Activated T-cell treated with anti-CD3 and anti-CD28 coated beads, Interleukin-2, amount 50 U/mL, for 4 hours (primary cell): ENCODE data around the gene EGFR. TPM values are rescaled to one million over a fixed set of nuclear protein-coding genes. Genes with fewer than 3 reads are reported as not detected.

Source experiments
- ATAC-seq, 2 donors: fragments of 200-7000 bp; cut with Tn5 transposase; one replicate each; pipeline ENCODE4 v1.10.0; 2021
- DNase-seq: peaks from one replicate; pipeline ENCODE4 v3.0.0-alpha.2; 2020
- H3K27me3 Mint-ChIP-seq: one replicate; pipeline ENCODE4 v1.8.0; 2021; ENCODE audit warnings: low read depth, mixed read lengths
- H3K36me3 Mint-ChIP-seq: one replicate; pipeline ENCODE4 v1.8.0; 2022; ENCODE audit warnings: mixed read lengths; ENCODE audit not compliant: insufficient read depth
- H3K4me1 Mint-ChIP-seq: one replicate; pipeline ENCODE4 v1.8.0; 2021; ENCODE audit warnings: low read depth, mixed read lengths
- H3K4me3 Mint-ChIP-seq: one replicate; pipeline ENCODE4 v1.8.0; 2021; ENCODE audit warnings: mild to moderate bottlenecking, moderate library complexity, mixed read lengths
- H3K9me3 Mint-ChIP-seq: one replicate; pipeline ENCODE4 v1.8.0; 2021; ENCODE audit warnings: mixed read lengths
- total RNA-seq, 3 donors: library from RNA; stranded (reverse); gene quantifications; one replicate each; pipeline ENCODE4 v1.2.1, GENCODE V29; 2021

The EGFR gene
- total RNA-seq, 3 donors from 2014 or later, result 0.11 to 0.30 (median 0.26) TPM

DNA sequence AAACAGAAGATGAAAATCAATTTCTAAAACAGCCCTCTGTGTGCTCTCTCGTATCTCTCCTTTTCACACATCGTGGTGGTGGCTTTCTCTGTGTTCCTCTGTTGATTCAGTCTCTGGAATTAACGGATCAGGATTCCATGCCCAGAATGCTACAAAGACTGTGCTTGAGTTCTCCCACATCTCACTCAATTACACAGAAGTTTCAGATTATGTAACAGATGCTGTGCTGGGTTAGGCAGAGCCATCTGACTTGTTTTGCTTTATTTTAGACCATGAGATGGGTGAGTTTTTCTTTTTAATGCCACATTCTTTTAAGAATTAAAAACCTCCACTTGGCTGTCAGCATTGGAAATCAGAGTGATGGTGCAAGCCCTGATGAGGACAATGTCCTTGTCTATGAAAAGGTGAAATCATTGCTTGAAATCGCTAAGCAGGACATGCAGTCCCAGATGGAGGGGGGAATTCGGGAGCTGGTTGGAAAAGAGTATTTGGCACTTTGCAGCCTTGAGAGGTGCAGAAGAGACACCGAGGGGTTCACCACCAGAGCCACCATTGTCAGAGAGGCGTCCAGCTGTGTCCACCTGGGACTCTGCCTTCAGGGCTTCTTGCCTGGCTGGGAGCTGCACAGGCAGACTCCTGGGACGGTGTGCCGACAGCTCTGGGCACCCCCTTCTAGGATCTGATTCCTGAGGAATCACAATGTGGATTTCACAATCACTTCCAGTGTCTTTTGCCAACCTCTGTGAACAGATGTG, 80.4 kb downstream of the EGFR start:
- ATAC-seq (no peak), DNase-seq (no peak)
- H3K4me1 Mint-ChIP-seq, result no peaks in the 10 kb centered on the region
- no peaks in the 10 kb centered on the region for H3K9me3 Mint-ChIP-seq
- H3K36me3 Mint-ChIP-seq, result no peaks in the 10 kb centered on the region
- peaks cover 10% of the 10 kb centered on the region for H3K27me3 Mint-ChIP-seq
- H3K4me3 Mint-ChIP-seq, result no peak overlapping the region

DNA sequence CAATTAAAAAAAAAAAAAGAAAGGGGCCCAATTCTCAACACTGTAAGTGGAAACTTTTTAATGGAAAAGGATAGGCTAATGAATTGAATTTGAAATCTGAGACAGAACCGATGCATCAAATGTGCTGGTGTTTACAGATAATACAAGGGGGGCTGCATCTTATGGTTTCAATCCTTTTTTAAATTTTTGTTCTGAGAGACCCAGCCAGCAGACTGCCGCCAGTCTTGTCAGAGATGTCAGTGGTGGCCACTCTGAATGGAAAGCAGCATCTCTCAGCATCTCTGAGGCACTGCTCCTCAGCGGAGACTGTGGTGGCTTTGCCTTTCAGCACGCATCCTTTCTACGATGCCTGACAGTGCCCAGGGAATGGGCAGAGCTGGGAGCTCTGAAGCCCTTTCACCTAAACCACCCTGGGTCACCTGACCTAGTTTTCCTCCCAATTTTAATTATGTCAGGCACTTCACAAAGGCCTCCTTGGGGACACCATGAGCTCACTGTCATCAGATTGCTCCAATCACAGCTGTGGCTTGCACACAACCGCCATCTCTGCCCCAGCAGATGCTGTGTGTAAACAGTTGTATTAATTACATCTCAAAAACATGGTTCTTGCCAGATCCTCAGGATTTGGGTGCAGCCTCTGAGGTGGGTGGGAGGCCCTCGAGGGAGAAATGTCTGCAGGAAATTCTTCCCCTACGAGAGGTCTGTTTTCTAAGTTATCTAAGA, 81.2 kb downstream of the EGFR start:
- ATAC-seq (no peak), DNase-seq (no peak)
- Mint-ChIP-seq H3K27me3 (peaks cover 14% of the 10 kb centered on the region), H3K4me3 (no peak overlapping the region), H3K36me3 (no peaks in the 10 kb centered on the region), H3K4me1 (peaks cover under 1% of the 10 kb centered on the region), H3K9me3 (no peaks in the 10 kb centered on the region)

DNA sequence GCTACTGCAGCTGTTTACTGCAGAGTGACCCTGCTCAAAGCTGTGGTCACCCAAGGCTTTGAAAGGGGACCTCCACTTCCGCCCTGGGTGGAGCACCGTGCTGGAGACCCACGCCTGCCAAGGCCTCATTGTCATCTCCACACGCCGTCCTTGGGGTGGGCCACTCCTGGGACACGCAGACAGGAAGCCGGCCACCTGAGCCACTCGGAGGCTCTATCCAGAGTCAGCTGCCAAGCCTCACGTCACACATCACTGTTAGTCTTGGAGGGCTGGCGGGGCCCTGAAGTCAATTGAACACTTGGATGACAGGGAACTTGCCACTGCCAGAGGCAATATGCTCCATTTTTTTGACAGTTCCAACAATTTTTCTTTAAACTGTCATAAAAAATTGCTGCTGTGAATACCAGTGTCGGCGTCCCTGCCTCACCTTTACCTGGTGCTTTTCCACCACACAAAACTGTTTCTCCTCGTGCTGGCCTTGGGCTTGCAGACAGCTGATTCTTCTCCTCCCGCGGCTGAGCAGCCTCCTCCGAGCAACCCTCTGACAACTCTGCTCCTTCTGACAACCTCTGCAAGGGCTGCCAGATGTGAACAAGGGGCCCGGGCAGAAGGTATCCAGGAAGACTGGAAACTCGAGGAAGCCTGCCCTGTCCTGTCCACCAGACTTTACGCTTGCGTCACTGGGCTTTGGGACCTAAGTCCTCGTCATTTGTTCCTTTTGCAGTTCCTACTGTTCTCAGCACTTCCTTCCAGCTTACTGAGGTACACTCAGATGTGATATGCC, 81.9 kb downstream of the EGFR start:
- Mint-ChIP-seq H3K27me3 (peaks cover 11% of the 10 kb centered on the region), H3K9me3 (no peaks in the 10 kb centered on the region)
- no peak for ATAC-seq

DNA sequence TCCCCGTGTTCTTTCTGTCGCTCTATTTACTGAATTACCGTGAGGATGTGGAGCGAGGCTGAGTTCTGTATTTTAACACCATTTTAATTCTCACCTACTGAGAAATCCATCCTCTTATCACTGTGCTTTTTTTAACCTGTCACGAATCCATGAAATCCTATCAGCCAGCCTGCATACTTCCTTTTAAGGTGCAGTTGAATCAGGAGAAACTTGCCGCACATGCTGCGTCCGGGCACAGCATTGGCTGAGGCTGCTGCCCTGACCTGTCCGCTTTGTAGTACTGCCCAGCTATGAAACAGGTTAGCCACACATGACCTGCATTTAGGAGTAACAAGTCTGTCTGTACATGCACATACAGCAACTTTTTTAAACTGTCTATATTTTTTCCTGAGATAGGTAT, 82.5 kb downstream of the EGFR start:
- ATAC-seq, result no peak
- no peaks in the 10 kb centered on the region for H3K36me3 Mint-ChIP-seq
- DNase-seq, result no peak
- no peaks in the 10 kb centered on the region for H3K9me3 Mint-ChIP-seq
- peaks cover 11% of the 10 kb centered on the region for H3K27me3 Mint-ChIP-seq
- peaks cover 3% of the 10 kb centered on the region for H3K4me1 Mint-ChIP-seq
- no peak overlapping the region for H3K4me3 Mint-ChIP-seq

More for the DNA sequence above, 81.9 kb downstream of the EGFR start:
- Mint-ChIP-seq H3K36me3 (no peaks in the 10 kb centered on the region), H3K4me1 (peaks cover 3% of the 10 kb centered on the region), H3K4me3 (no peak overlapping the region)
- DNase-seq, result no peak

DNA sequence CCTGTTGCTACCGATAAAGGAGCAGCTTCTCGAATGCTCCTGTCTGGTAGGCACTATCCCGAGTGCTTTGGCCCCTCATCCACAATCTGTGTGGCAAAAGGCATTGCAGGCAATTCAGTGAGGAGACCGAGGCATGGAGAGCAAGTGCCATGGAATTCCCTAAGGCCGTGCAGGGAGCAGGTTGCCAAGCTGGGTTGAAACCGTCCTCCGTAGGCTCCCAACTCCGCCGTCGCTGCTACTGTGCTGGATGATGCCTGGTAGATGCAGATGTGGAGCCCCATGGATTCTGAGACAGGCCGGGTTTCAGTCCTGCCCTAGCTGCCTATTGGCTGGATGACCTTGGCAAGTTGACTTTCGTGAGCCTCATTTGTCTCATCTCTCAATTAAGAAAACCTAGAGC, 85.3 kb downstream of the EGFR start:
- no peaks in the 10 kb centered on the region for H3K36me3 Mint-ChIP-seq
- no peak overlapping the region for H3K4me3 Mint-ChIP-seq
- ATAC-seq (no peak), DNase-seq (no peak)
- H3K4me1 Mint-ChIP-seq, result peaks cover 3% of the 10 kb centered on the region
- peaks cover 18% of the 10 kb centered on the region for H3K27me3 Mint-ChIP-seq
- no peaks in the 10 kb centered on the region for H3K9me3 Mint-ChIP-seq

DNA sequence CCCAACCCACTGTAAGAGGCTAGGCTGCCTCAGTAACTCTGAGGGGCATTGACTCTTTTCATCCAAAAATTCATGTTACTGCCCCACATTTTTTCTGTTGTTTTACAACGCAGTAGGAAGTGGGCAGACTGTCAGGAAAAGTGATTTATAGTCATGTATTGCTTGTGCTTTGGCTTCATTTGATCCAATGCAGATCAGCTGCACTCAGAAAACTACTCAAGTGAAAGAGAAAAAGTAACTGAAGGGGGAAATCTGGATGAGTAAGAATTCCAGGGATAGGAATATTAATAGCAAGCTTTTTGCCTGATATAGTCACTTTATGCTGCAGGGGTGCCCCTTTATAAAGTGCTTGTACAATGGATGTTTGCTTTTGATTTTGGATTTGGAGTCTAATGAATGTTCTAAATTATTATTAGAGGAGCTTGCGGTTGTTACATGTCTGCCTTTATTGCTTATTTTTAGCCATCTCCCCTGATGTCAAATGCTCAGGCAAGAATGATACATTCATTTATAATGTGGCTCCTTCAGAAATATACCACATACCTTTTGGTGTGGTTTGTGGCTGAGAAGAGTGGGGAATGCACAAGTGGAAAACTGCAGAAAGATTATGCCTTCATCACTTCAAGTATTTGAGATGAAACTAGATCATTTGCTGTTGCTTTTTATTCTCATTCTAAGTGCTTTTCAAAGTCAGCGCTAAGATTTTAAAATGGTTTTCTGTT, 86.1 kb downstream of the EGFR start:
- Mint-ChIP-seq H3K4me1 (peaks cover 3% of the 10 kb centered on the region), H3K9me3 (no peaks in the 10 kb centered on the region), H3K4me3 (no peak overlapping the region), H3K27me3 (peaks cover 20% of the 10 kb centered on the region), H3K36me3 (no peaks in the 10 kb centered on the region)
- DNase-seq (no peak), ATAC-seq (peak in 1 of 2 donors; percentile 46)

DNA sequence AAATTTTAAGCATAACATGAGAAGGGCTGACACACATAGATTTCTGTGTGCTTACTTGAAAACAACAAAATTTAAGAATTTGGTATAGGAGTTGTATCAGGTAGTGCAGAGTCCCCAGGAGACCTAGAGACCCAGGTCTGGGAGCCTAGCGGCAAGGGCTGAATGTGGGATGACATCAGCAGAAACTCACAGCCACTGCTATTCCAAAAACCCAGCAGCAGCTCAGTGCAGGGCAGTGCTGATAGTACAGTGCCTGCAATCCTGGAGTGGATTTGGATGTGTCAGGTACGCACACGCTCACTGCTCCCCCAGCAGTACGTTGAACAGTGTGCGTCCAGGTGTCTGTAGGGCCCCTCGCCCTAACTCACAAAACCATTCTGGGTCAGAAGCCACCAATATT, 87.1 kb downstream of the EGFR start:
- H3K9me3 Mint-ChIP-seq, result no peaks in the 10 kb centered on the region
- H3K36me3 Mint-ChIP-seq, result no peaks in the 10 kb centered on the region
- DNase-seq (no peak), ATAC-seq (no peak)
- H3K27me3 Mint-ChIP-seq, result peaks cover 20% of the 10 kb centered on the region
- no peak overlapping the region for H3K4me3 Mint-ChIP-seq
- peaks cover 3% of the 10 kb centered on the region for H3K4me1 Mint-ChIP-seq

DNA sequence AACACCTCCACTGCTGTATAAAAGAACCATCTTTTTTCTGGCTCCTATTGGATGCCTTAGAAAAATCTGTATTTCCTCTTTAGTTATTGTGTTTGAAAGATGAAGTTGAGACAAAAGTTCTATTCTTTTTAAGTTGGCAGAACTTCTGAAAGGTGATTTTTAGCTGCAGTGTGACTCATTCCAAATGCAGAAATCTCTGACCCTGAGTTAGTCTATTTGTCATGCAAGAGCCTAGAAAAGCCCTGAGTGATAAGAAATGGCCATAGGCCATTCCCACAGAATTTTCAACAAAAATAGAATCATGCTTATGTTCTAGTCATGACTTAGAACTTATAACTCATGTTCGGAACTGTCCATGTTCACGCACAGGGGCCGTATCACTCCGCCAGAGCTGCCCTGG, 89.1 kb downstream of the EGFR start:
- Mint-ChIP-seq H3K36me3 (no peaks in the 10 kb centered on the region), H3K9me3 (no peaks in the 10 kb centered on the region), H3K27me3 (peaks cover 16% of the 10 kb centered on the region), H3K4me1 (peaks cover 3% of the 10 kb centered on the region), H3K4me3 (no peak overlapping the region)
- ATAC-seq (no peak), DNase-seq (no peak)

DNA sequence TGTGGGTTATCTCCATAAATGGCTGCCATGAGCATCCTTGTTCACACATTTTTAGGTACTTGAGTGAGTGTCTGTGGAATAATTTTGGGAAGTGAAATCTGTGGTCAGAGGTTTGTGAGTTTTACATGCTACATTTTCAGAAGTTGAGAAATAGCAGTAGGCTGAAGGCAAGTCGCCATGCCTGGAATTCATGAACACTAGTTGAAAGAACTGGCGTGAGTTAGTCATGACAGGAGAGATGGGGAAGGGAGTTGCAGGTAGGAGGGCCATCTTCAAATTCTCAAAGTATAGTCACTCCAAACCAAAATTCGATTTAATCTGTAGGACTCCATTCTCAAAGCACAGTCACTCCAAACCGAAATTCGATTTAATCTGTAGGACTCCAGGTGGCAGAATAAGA, 89.6 kb downstream of the EGFR start:
- ATAC-seq (no peak), DNase-seq (no peak)
- Mint-ChIP-seq H3K4me1 (peaks cover 3% of the 10 kb centered on the region), H3K4me3 (no peak overlapping the region), H3K36me3 (no peaks in the 10 kb centered on the region), H3K27me3 (peaks cover 16% of the 10 kb centered on the region), H3K9me3 (no peaks in the 10 kb centered on the region)

DNA sequence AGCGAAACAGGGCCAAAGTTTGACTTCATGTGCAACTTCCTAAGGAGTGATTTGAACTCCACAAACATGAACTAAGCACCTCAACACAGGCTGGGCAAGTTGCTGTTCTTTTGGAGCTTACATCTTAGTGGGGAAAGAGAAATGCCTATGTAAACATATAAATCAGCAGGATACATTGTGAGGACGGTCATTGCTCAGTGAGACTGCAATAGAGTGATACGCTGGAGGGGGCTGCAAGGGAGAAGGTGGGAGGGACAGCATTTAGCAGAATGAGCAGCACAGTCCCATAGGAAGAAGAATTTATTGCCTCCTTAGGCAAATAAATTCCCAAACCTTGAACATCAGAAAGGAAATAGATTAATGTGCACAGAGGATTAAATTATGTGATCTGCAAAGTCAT, 90.0 kb downstream of the EGFR start:
- DNase-seq, result no peak
- no peak for ATAC-seq
- Mint-ChIP-seq H3K4me1 (peaks cover 3% of the 10 kb centered on the region), H3K36me3 (no peaks in the 10 kb centered on the region), H3K4me3 (no peak overlapping the region), H3K27me3 (peaks cover 17% of the 10 kb centered on the region), H3K9me3 (no peaks in the 10 kb centered on the region)

DNA sequence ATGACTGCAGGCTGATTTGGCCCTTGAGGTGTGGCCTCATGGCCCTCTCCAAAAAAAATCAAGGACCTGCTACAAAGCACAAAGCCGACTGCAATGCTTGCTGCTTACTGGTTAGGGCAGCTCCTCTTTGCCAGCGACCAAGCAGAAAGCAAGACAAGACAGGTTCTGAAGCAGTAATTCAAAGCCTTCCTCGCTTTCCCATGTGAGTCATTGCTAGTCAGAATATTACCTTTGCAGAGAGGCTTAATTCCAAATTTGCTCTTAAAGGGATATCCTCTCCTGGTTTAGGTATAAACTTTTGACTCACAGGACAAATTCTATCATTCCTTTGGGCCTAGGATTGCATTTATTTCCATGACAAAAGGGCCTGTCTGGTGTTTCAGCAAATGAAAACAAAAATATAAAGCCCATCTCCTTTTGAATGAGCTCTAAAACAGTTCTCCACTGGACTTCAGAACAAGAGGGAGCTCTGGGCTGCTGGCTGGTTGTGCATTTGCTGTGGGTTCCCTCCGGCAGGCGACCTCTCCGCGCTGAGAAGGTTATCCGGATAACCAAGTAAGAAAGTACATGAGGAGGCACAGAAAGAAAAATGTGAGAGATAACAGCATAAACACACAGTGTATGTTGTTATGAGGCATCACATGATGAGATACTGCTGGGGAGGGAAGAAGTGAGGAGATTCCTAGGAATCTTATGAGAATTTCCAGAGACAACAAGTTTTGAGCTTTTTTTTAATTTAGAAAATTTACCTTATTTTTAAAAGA, 90.8 kb downstream of the EGFR start:
- peaks cover 13% of the 10 kb centered on the region for H3K27me3 Mint-ChIP-seq
- no peak for ATAC-seq

DNA sequence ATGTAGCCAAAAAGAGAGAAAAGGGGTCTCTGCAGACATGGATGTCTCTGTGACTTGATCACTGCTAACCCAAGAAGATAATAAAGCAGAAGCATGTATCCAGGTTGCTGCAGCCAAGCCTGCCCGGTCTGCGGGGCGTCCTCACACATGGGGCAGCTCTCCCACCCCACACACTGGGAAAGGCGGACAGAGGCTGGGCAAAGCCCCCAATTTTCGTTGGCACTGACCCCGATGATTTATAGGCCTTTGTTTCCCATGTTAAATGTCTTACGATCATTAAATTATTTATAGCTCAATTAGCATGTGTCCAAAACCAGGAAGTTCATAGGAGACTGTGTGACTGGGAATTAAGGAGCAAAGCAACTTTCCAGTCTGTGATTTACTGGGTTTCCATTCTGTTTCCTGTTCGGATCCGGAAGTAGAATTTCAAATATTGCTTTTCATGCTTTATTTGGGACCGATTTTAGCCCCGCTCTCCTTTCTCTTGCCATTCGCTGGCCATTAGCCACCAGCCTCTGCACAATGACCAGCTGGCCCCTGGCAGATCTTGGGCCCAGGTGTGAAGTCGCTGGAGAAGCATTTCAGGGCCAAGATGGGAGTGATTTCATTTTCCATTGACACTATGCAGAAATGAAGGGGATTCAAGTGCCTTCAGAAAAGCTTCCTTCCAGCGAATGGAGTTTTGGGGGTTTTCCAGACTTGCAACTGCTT, 91.6 kb downstream of the EGFR start:
- ATAC-seq (no peak), DNase-seq (no peak)
- no peak overlapping the region for H3K4me3 Mint-ChIP-seq
- H3K9me3 Mint-ChIP-seq, result no peaks in the 10 kb centered on the region
- peaks cover 13% of the 10 kb centered on the region for H3K27me3 Mint-ChIP-seq
- no peaks in the 10 kb centered on the region for H3K36me3 Mint-ChIP-seq
- no peaks in the 10 kb centered on the region for H3K4me1 Mint-ChIP-seq

More for the DNA sequence above, 90.8 kb downstream of the EGFR start:
- H3K4me3 Mint-ChIP-seq, result no peak overlapping the region
- no peaks in the 10 kb centered on the region for H3K36me3 Mint-ChIP-seq
- H3K9me3 Mint-ChIP-seq, result no peaks in the 10 kb centered on the region
- DNase-seq, result no peak
- H3K4me1 Mint-ChIP-seq, result peaks cover 3% of the 10 kb centered on the region

DNA sequence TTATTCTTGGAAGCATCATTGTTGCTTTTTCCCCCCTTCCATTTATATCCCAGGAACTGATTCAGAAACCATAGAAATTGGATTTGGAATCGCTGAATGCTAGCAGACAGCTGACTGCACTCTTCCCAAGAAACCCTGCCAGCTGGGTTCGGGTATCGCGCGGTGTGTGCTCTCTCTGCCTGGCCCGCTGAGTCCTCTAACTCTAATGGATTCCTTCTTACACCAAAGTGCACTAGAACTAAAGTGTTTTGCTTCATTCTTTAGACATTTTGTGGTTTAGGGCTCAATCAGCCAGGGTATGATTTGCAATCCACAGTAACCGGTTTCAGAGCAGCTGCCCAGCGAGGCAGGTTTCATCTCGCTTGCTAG, 92.2 kb downstream of the EGFR start:
- DNase-seq (no peak), ATAC-seq (no peak)
- H3K4me3 Mint-ChIP-seq, result no peak overlapping the region
- no peaks in the 10 kb centered on the region for H3K4me1 Mint-ChIP-seq
- no peaks in the 10 kb centered on the region for H3K9me3 Mint-ChIP-seq
- H3K36me3 Mint-ChIP-seq, result no peaks in the 10 kb centered on the region
- H3K27me3 Mint-ChIP-seq, result peaks cover 13% of the 10 kb centered on the region
